ENCODE measurements around the gene AMDHD2. TPM values are rescaled to one million over a fixed set of nuclear protein-coding genes. Genes with fewer than 3 reads are reported as not detected.

Gene AMDHD2
- total and polyA plus RNA-seq, 2 experiments from 2014 or later, result 20.2 to 68.1 TPM

- DNase-seq (ENCODE audit: low spot score) (no peak), ATAC-seq (no peak)
- Mint-ChIP-seq H3K36me3 (ENCODE audit: low read depth) (no peaks in the 10 kb centered on the region; the same call in 1 of the 3 replicates), H3K9me3 (no peaks in the 10 kb centered on the region), H3K27ac (no peak overlapping the region), H3K27me3 (ENCODE audit: insufficient read depth, low read depth, poor library complexity) (peaks cover 16% of the 10 kb centered on the region), H3K4me1 (peaks cover 13% of the 10 kb centered on the region), H3K4me3 (no peak overlapping the region)
- Histone ChIP-seq H2AFZ (no peak overlapping the region), H3K79me2 (replicated peaks; ENCODE audit: insufficient read depth) (peaks cover 17% of the 10 kb centered on the region), H3K4me2 (no peak overlapping the region), H3K4me3 (no peak overlapping the region), H3K36me3 (ENCODE audit: insufficient read depth) (no peaks in the 10 kb centered on the region), H3K4me1 (ENCODE audit: insufficient read depth) (peaks cover 5% of the 10 kb centered on the region), H3K27ac (ENCODE audit: low read depth) (no peak overlapping the region), H3K27me3 (ENCODE audit: insufficient read depth) (peaks cover 13% of the 10 kb centered on the region; the same call in 1 of the 2 replicates), H3K9me2 (ENCODE audit: insufficient read depth) (no peaks in the 10 kb centered on the region), H3F3A (replicated peaks; ENCODE audit: low read depth) (peaks cover 6% of the 10 kb centered on the region), H4K20me1 (replicated peaks; ENCODE audit: insufficient read depth) (peaks cover 29% of the 10 kb centered on the region)
- no peak for TF ChIP-seq JUNB (IDR thresholded peaks at IDR 0.05; ENCODE audit: unreplicated experiment)
- no peak for TF ChIP-seq EZH2phosphoT487 (IDR thresholded peaks at IDR 0.05; ENCODE audit: unreplicated experiment)
- TF ChIP-seq ZNF462 (CRISPR knock-in tag; IDR thresholded peaks at IDR 0.05), result no peak
- no peak for TF ChIP-seq ZNF114 (CRISPR knock-in tag; IDR thresholded peaks at IDR 0.05)
- TF ChIP-seq STAT1 (IDR thresholded peaks at IDR 0.05; ENCODE audit: unreplicated experiment), result no peak
- no peak for TF ChIP-seq ZNF331 (CRISPR knock-in tag; IDR thresholded peaks at IDR 0.05; ENCODE audit: low read depth)
- no peak for TF ChIP-seq REST (IDR thresholded peaks at IDR 0.05; ENCODE audit: unreplicated experiment)
- no peak for TF ChIP-seq CREB1 (CRISPR knock-in tag; IDR thresholded peaks at IDR 0.05; ENCODE audit: low read depth)
- no peak for TF ChIP-seq CTCF (conservative IDR thresholded peaks at IDR 0.05; ENCODE audit: low read depth in 2 of 2)
- no peak for TF ChIP-seq POLR2AphosphoS5 (IDR thresholded peaks at IDR 0.05; ENCODE audit: low read depth)
- no peak for TF ChIP-seq ETS1 (IDR thresholded peaks at IDR 0.05)
- no peak for TF ChIP-seq NANOG (IDR thresholded peaks at IDR 0.05; ENCODE audit: borderline replicate concordance)
- TF ChIP-seq EZH2 (IDR thresholded peaks at IDR 0.05; ENCODE audit: low read depth, unreplicated experiment), result no peak
Measured at GRCh38 chr16:2480948-2481347, 39.2 kb upstream of the AMDHD2 start.

All from GM23338 (cell line).